Uterus (tissue), 4 donors: ENCODE measurements around the gene CNOT2. TPM values are rescaled to one million over a fixed set of nuclear protein-coding genes. Genes with fewer than 3 reads are reported as not detected.

Experiments
- DNase-seq, 2 donors: peaks; one replicate each; pipeline ENCODE4 v3.0.0-alpha.2; 2019 to 2020
- H3K27ac ChIP-seq, 2 donors: fragments of 200-600 bp; sonication (generic); 1 replicate in 1 of 2; 2 replicates in 1 of 2; pipeline ENCODE4 v1.5.1; 2016 to 2018
- H3K27me3 ChIP-seq, 2 donors: fragments of 200-600 bp; sonication (generic); one replicate each; pipeline ENCODE4 v1.5.1; 2018 to 2019; ENCODE audit warnings: control low read depth in 1 of 2
- H3K36me3 ChIP-seq, 2 donors: fragments of 200-600 bp; sonication (generic); one replicate each; pipeline ENCODE4 v1.5.1; 2019; ENCODE audit warnings: control low read depth in 1 of 2
- H3K4me1 ChIP-seq, 2 donors: fragments of 200-600 bp; sonication (generic); one replicate each; pipeline ENCODE4 v1.5.1; 2018 to 2019; ENCODE audit warnings: control low read depth in 1 of 2
- H3K4me3 ChIP-seq, 2 donors: fragments of 200-600 bp; sonication (generic); 1 replicate in 1 of 2; 2 replicates in 1 of 2; pipeline ENCODE4 v1.5.1; 2018 to 2019; ENCODE audit warnings: mild to moderate bottlenecking in 1 of 2
- H3K9me3 ChIP-seq, 2 donors: fragments of 200-600 bp; sonication (generic); one replicate each; pipeline ENCODE4 v1.5.1; 2019; ENCODE audit warnings: control low read depth in 1 of 2
- POLR2A ChIP-seq, 2 donors: fragments of 450-650 bp; IDR thresholded peaks; one replicate each; pipeline ENCODE4 v1.6.1; 2016; ENCODE audit warnings: antibody characterized with exemption in 2 of 2, mild to moderate bottlenecking in 1 of 2, moderate library complexity in 1 of 2
- intact Hi-C: fragments of 100-400 bp; cut with DNase I; formaldehyde crosslinking; loops from one replicate; pipeline ENCODE4 v1.15.1; 2023; ENCODE audit warnings: low total_unique reads
- total RNA-seq, 4 donors: library from RNA; depleted of rRNA in 3 of 4; stranded (reverse); fragments of >200 nt in 3 of 4; gene quantifications; one replicate each; pipeline versions ENCODE4 v1.1.0 to v1.2.4, GENCODE V29; 2014 to 2023
- TF ChIP-seq, protein P1 (sequence below), 4 experiments: fragments of 200-600 bp in 2 of 4; fragments of 450-650 bp in 2 of 4; sonication (generic) in 2 of 4; IDR thresholded peaks; one replicate each; pipeline ENCODE4 v1.5.1; 2016 to 2019; ENCODE audit warnings: antibody characterized with exemption in 4 of 4, mild to moderate bottlenecking in 2 of 4, moderate library complexity in 1 of 4
- donor health status: DM: yes; HTN: yes; CAD: no.

CNOT2 gene
- total RNA-seq, 4 donors from 2014 or later = 97.7 to 320 (median 193) TPM

DNA sequence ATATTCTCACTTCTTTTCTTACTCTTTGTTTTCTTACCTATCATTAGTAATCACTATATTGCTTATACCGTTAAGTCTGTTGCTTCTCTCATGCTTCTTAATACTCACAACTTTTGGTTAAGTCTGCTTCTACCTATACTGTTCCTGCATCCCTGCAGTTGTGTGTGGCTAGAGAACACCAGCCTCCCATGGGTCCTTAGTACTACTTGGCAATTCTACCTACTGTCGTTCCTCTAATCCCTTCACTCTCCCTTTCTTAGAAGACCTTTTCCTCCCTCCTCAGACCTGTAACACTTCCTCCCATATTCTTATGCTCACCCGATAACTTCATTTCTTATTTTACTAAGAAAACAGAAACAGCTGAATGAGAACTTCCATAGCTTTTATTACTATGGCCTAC is 29.3 kb downstream of the CNOT2 start:
- Histone ChIP-seq H3K36me3 (no peaks in the 10 kb centered on the region), H3K9me3 (no peaks in the 10 kb centered on the region), H3K4me3 (no peak overlapping the region), H3K4me1 (peaks cover 0 to 2% of the 10 kb centered on the region in 2 donors), H3K27me3 (no peaks in the 10 kb centered on the region), H3K27ac (no peak overlapping the region)
- no peak for TF ChIP-seq POLR2A (IDR thresholded peaks at IDR 0.05)
- TF ChIP-seq, protein P1, sequence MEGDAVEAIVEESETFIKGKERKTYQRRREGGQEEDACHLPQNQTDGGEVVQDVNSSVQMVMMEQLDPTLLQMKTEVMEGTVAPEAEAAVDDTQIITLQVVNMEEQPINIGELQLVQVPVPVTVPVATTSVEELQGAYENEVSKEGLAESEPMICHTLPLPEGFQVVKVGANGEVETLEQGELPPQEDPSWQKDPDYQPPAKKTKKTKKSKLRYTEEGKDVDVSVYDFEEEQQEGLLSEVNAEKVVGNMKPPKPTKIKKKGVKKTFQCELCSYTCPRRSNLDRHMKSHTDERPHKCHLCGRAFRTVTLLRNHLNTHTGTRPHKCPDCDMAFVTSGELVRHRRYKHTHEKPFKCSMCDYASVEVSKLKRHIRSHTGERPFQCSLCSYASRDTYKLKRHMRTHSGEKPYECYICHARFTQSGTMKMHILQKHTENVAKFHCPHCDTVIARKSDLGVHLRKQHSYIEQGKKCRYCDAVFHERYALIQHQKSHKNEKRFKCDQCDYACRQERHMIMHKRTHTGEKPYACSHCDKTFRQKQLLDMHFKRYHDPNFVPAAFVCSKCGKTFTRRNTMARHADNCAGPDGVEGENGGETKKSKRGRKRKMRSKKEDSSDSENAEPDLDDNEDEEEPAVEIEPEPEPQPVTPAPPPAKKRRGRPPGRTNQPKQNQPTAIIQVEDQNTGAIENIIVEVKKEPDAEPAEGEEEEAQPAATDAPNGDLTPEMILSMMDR (IDR thresholded peaks at IDR 0.05) = no peak
- no peak for DNase-seq
- intact Hi-C loops = no loop called here

DNA sequence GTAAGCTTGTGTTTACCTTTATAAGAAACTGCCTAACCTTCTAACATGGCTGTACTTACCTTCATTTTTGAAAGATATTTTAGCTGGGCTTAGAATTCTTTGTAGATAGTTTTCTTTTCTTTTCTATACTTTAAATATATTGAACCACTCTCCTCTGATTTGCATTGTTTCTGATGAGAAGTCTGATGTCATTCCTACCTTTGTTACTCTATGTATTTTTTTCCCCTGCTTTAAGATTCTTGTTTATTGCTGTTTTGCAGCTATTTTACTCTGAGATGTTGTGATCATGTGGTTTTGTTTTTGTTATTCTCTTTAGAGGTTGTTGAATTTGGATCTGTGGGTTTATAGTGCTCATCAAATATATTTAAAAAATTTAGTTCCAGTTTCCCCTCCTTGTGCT is 31.8 kb downstream of the CNOT2 start:
- H3K4me1 ChIP-seq = peaks cover 0 to 2% of the 10 kb centered on the region in 2 donors
- H3K4me3 ChIP-seq = no peak overlapping the region
- H3K9me3 ChIP-seq = no peaks in the 10 kb centered on the region
- no peak for TF ChIP-seq POLR2A (IDR thresholded peaks at IDR 0.05)
- TF ChIP-seq, protein P1 (IDR thresholded peaks at IDR 0.05) = no peak
- H3K27me3 ChIP-seq = no peaks in the 10 kb centered on the region
- H3K36me3 ChIP-seq = no peaks in the 10 kb centered on the region
- intact Hi-C loops = no loop called here
- DNase-seq = no peak
- H3K27ac ChIP-seq = no peak overlapping the region

DNA sequence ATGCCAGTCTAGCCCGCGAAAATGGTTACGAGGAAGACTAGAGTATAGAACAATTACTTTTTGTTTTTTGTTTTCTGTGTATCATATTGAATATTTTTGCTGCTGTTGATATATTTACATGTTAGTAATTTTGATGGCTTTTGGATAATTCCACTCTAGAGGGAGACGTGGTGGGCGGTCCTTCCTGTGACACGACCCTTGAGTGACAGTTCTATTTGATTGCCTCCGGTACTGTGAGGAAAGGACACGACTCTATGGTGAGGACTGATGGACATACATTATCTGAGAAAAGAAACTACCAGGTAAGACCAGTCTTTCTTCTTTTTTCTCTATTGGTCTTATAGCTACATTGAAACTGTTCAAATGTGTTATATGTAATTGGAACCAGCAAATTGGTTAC is 34.7 kb downstream of the CNOT2 start:
- no peaks in the 10 kb centered on the region for H3K36me3 ChIP-seq
- no peak overlapping the region for H3K27ac ChIP-seq
- intact Hi-C loops = no loop called here
- TF ChIP-seq POLR2A (IDR thresholded peaks at IDR 0.05) = no peak
- TF ChIP-seq, protein P1 (IDR thresholded peaks at IDR 0.05) = no peak
- H3K27me3 ChIP-seq = no peaks in the 10 kb centered on the region
- no peak for DNase-seq
- no peak overlapping the region for H3K4me3 ChIP-seq
- H3K4me1 ChIP-seq = no peaks in the 10 kb centered on the region
- H3K9me3 ChIP-seq = no peaks in the 10 kb centered on the region

DNA sequence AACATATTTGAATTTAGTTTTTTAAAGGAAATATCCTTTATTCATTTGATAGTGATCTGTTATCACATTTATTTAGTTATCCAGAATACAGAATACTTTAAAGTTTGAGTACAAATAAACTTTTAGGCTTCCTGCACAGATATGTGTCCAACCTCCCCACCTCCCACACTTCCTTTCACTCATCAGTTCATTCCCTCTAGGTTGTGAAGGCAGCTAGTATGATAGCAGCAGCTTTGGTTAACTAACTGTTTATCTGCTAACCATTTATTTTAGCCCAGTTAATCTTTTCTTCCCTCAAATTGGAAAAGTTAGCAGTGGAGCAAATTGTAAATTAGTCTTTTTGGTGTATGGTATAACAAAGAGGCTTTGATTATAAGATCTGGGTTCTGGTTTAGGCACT is 35.7 kb downstream of the CNOT2 start:
- H3K4me1 ChIP-seq = no peaks in the 10 kb centered on the region
- no peak for TF ChIP-seq POLR2A (IDR thresholded peaks at IDR 0.05)
- TF ChIP-seq, protein P1 (IDR thresholded peaks at IDR 0.05) = no peak
- intact Hi-C loops = no loop called here

DNA sequence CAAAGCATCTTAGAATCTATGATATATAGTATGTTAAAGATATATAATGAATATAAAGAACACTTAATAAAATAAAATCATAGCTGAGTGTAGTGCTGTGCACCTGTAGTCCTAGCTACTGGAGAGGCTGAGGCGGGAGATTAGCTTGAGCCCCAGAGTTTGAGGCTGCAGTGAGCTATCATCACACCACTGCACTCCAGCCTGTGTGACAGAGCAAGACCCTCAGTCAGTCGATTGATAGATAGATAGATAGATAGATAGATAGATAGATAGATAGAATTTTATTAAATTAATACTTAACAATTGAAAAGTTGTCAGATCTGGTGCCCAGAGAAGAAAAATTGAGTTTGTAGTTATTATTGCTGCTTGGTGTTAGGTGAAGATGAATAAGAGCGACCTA is 40.0 kb downstream of the CNOT2 start:
- H3K4me1 ChIP-seq = no peaks in the 10 kb centered on the region
- no peak overlapping the region for H3K27ac ChIP-seq
- H3K36me3 ChIP-seq = no peaks in the 10 kb centered on the region
- intact Hi-C loops = no loop called here
- DNase-seq = no peak
- H3K4me3 ChIP-seq = no peak overlapping the region
- H3K27me3 ChIP-seq = no peaks in the 10 kb centered on the region
- no peak for TF ChIP-seq POLR2A (IDR thresholded peaks at IDR 0.05)
- TF ChIP-seq, protein P1 (IDR thresholded peaks at IDR 0.05) = no peak
- no peaks in the 10 kb centered on the region for H3K9me3 ChIP-seq

More for the DNA sequence above, 35.7 kb downstream of the CNOT2 start:
- H3K27ac ChIP-seq = no peak overlapping the region
- no peaks in the 10 kb centered on the region for H3K36me3 ChIP-seq
- DNase-seq = no peak
- no peaks in the 10 kb centered on the region for H3K27me3 ChIP-seq
- H3K4me3 ChIP-seq = no peak overlapping the region
- no peaks in the 10 kb centered on the region for H3K9me3 ChIP-seq
